ENCODE measurements around the gene LSAMP. TPM values are rescaled to one million over a fixed set of nuclear protein-coding genes. Genes with fewer than 3 reads are reported as not detected.

The LSAMP gene
- total RNA-seq, 1 donor from 2014 or later: 10.2 TPM

DNA sequence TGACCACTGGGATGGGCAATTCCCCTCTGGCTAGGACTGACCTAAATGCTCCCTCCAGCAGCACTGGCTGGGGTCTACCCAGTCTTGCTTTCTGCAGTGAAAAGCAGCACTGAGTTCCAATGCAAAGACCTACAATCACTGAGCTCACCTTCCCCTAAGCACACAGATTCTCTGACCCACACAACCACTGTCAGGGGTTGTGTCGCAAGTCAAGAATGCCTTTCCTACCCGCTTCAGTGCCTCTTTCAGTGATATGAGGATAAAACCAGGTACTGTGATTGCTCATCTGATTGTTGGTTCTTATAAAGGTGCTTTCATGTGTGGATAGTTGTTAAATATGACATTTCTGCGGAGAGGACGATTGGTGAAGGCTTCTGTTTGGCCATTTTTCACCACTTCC, 476.4 kb downstream of the LSAMP start:
- TF ChIP-seq, protein P1, sequence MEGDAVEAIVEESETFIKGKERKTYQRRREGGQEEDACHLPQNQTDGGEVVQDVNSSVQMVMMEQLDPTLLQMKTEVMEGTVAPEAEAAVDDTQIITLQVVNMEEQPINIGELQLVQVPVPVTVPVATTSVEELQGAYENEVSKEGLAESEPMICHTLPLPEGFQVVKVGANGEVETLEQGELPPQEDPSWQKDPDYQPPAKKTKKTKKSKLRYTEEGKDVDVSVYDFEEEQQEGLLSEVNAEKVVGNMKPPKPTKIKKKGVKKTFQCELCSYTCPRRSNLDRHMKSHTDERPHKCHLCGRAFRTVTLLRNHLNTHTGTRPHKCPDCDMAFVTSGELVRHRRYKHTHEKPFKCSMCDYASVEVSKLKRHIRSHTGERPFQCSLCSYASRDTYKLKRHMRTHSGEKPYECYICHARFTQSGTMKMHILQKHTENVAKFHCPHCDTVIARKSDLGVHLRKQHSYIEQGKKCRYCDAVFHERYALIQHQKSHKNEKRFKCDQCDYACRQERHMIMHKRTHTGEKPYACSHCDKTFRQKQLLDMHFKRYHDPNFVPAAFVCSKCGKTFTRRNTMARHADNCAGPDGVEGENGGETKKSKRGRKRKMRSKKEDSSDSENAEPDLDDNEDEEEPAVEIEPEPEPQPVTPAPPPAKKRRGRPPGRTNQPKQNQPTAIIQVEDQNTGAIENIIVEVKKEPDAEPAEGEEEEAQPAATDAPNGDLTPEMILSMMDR (IDR thresholded peaks at IDR 0.05; ENCODE audit: insufficient read depth, low read length, poor library complexity, severe bottlenecking): no peak
- no peak for DNase-seq (ENCODE audit: low read depth)
- Histone ChIP-seq H3K36me3 (ENCODE audit: control insufficient read depth, insufficient read depth, low read length) (no peaks in the 10 kb centered on the region), H3K27me3 (ENCODE audit: control insufficient read depth, insufficient read depth, low read length) (no peaks in the 10 kb centered on the region), H3K4me3 (ENCODE audit: low read depth, low read length) (no peak overlapping the region)

DNA sequence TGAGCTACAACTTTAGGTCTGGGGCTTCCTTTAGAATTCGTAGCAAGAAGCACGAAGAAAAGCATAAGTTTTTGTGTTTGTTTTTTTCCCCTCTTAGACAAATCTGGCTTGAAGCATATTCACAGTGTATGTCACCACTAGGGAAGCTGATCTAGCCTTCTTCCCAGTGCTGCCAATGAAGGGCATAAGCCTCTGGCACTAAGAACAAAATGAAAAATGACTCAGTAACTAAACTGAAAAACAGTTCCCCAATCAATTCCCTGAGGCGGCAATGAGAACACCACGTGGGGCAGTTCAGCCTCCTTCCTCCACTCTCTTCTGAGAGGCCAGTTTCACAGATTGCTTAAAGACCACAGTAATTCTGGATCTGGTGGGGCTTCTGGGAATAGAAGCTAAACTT, 483.9 kb downstream of the LSAMP start:
- H3K4me3 ChIP-seq (ENCODE audit: low read depth, low read length): no peak overlapping the region
- DNase-seq (ENCODE audit: low read depth): no peak
- TF ChIP-seq, protein P1 (IDR thresholded peaks at IDR 0.05; ENCODE audit: insufficient read depth, low read length, poor library complexity, severe bottlenecking): no peak
- no peaks in the 10 kb centered on the region for H3K27me3 ChIP-seq (ENCODE audit: control insufficient read depth, insufficient read depth, low read length)
- no peaks in the 10 kb centered on the region for H3K36me3 ChIP-seq (ENCODE audit: control insufficient read depth, insufficient read depth, low read length)

- H3K4me3 ChIP-seq (ENCODE audit: low read depth, low read length): no peak overlapping the region
- H3K27me3 ChIP-seq (ENCODE audit: control insufficient read depth, insufficient read depth, low read length): no peaks in the 10 kb centered on the region
- TF ChIP-seq, protein P1 (IDR thresholded peaks at IDR 0.05; ENCODE audit: insufficient read depth, low read length, poor library complexity, severe bottlenecking): no peak
- DNase-seq (ENCODE audit: low read depth): no peak
- H3K36me3 ChIP-seq (ENCODE audit: control insufficient read depth, insufficient read depth, low read length): no peaks in the 10 kb centered on the region
Observed at GRCh38 chr3:115960799-115961198, 484.5 kb downstream of the LSAMP start.

- no peaks in the 10 kb centered on the region for H3K36me3 ChIP-seq (ENCODE audit: control insufficient read depth, insufficient read depth, low read length)
- H3K27me3 ChIP-seq (ENCODE audit: control insufficient read depth, insufficient read depth, low read length): no peaks in the 10 kb centered on the region
- no peak for DNase-seq (ENCODE audit: low read depth)
- TF ChIP-seq, protein P1 (IDR thresholded peaks at IDR 0.05; ENCODE audit: insufficient read depth, low read length, poor library complexity, severe bottlenecking): no peak
- no peak overlapping the region for H3K4me3 ChIP-seq (ENCODE audit: low read depth, low read length)
Observed at GRCh38 chr3:115958526-115958925, 486.8 kb downstream of the LSAMP start.

DNA sequence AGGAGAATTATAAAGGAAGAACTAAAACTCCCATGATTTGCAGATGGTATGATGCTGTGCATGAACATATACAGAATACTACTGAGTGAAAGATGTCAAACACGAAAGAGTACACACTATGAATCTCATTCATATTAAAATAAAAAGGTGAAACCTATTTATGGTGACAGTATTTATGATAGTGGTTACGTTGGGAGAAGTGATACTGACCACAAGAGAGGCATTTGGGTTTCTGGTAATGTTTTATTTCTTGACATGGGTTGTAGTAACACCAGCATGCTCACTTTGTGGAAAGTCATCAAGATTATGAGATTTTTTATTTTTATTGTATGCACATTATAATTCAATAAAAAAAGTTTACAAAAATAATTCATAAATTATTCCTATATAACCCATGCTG, 498.0 kb downstream of the LSAMP start:
- H3K36me3 ChIP-seq (ENCODE audit: control insufficient read depth, insufficient read depth, low read length): no peaks in the 10 kb centered on the region
- TF ChIP-seq, protein P1 (IDR thresholded peaks at IDR 0.05; ENCODE audit: insufficient read depth, low read length, poor library complexity, severe bottlenecking): no peak

DNA sequence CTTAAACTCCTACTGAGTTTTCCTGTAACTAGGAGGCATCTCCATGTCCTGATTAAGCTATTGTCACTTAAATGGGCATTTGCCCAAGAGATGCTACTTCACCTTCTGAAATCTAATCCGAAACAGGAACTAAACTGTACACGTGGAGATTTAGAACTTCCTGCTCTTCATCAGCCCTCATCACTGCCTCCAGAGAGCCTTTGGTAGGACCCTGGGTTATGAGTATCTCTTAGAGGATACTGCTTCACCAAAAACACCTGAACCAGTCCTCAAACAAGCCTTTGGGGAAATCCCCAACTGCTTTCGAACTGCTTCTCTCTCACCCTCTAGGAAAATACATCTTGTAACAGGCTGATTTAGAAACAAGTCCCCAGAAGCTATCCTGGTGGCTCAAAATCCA, 501.7 kb downstream of the LSAMP start:
- Histone ChIP-seq H3K27me3 (ENCODE audit: control insufficient read depth, insufficient read depth, low read length) (no peaks in the 10 kb centered on the region), H3K36me3 (ENCODE audit: control insufficient read depth, insufficient read depth, low read length) (no peaks in the 10 kb centered on the region), H3K4me3 (ENCODE audit: low read depth, low read length) (no peak overlapping the region)
- TF ChIP-seq, protein P1 (IDR thresholded peaks at IDR 0.05; ENCODE audit: insufficient read depth, low read length, poor library complexity, severe bottlenecking): no peak
- DNase-seq (ENCODE audit: low read depth): no peak

More for the DNA sequence above, 498.0 kb downstream of the LSAMP start:
- no peak for DNase-seq (ENCODE audit: low read depth)
- Histone ChIP-seq H3K27me3 (ENCODE audit: control insufficient read depth, insufficient read depth, low read length) (no peaks in the 10 kb centered on the region), H3K4me3 (ENCODE audit: low read depth, low read length) (no peak overlapping the region)

All from kidney epithelial cell (primary cell).